IMR-90 (cell line): ENCODE measurements around the gene CTNND2. TPM values are rescaled to one million over a fixed set of nuclear protein-coding genes. Genes with fewer than 3 reads are reported as not detected.
"Not testable (repeated sequence)": the region's sequence is repeated elsewhere in the genome, so short reads cannot be mapped to it uniquely, and the experiment has no call there.

Experiments
- ATAC-seq: fragments of 200-7000 bp; cut with Tn5 transposase; 2 replicates; pipeline ENCODE4 v1.9.1; 2020; ENCODE audit warnings: low read depth, mild to moderate bottlenecking, moderate library complexity
- BruUV-seq: library from RNA; stranded (reverse); fragments of 400-500 nt; replicated peaks from 2 replicates; lab custom pipeline; 2021; lab: Mats Ljungman, UMichigan
- CTCF ChIA-PET: fragments of 300-600 bp; formaldehyde crosslinking; extraction: SDS; loops from one replicate; lab custom pipeline; 2021; ENCODE audit warnings: antibody characterized with exemption; lab: Yijun Ruan, JAX
- POLR2A ChIA-PET: fragments of 300-600 bp; sonication (Branson Sonifier 250); formaldehyde crosslinking; loops from one replicate; lab custom pipeline; 2022; ENCODE audit warnings: antibody characterized with exemption; ENCODE audit not compliant: unreplicated experiment; lab: Charles Lee
- DNase-seq: peaks from one replicate; pipeline ENCODE4 v3.0.0; 2013
- H2AFZ ChIP-seq: replicated peaks from 2 replicates; pipeline ENCODE3; 2013; ENCODE audit warnings: low read length, mild to moderate bottlenecking; ENCODE audit not compliant: poor library complexity
- H2AK5ac ChIP-seq: 2 replicates; pipeline ENCODE4 v1.6.1; 2013; ENCODE audit warnings: low read depth, low read length, inconsistent platforms
- H2AK9ac ChIP-seq: replicated peaks from 2 replicates; pipeline ENCODE3; 2013; ENCODE audit warnings: mild to moderate bottlenecking, low read depth, low read length, moderate library complexity; ENCODE audit not compliant: poor library complexity
- H2BK120ac ChIP-seq: 2 replicates; pipeline ENCODE4 v1.6.1; 2013; ENCODE audit warnings: low read depth, low read length, inconsistent platforms
- H2BK15ac ChIP-seq: 3 replicates; pipeline ENCODE4 v1.6.1; 2013; ENCODE audit warnings: low read depth, low read length, inconsistent platforms
- H2BK20ac ChIP-seq: 2 replicates; pipeline ENCODE4 v1.6.1; 2013; ENCODE audit warnings: low read depth, mild to moderate bottlenecking, inconsistent platforms, low read length, moderate library complexity
- H2BK5ac ChIP-seq: 2 replicates; pipeline ENCODE4 v1.6.1; 2013; ENCODE audit warnings: mild to moderate bottlenecking, low read depth, low read length, inconsistent platforms; ENCODE audit not compliant: poor library complexity, severe bottlenecking
- H3K14ac ChIP-seq: replicated peaks from 2 replicates; pipeline ENCODE4 v1.6.1; 2013; ENCODE audit warnings: low read depth, low read length, inconsistent platforms
- H3K18ac ChIP-seq: 2 replicates; pipeline ENCODE4 v1.6.1; 2013; ENCODE audit warnings: low read depth, low read length, control low read depth
- H3K23ac ChIP-seq: 2 replicates; pipeline ENCODE4 v1.6.1; 2013; ENCODE audit warnings: low read depth, low read length, inconsistent platforms
- H3K27ac ChIP-seq: 2 replicates; pipeline ENCODE4 v1.5.1; 2013; ENCODE audit warnings: mild to moderate bottlenecking, control low read depth, low read length; ENCODE audit not compliant: insufficient read depth
- H3K27me3 ChIP-seq: 2 replicates; pipeline ENCODE4 v1.6.1; 2013; ENCODE audit warnings: low read length; ENCODE audit not compliant: control insufficient read depth, insufficient read depth
- H3K36me3 ChIP-seq: 2 replicates; pipeline ENCODE4 v1.6.1; 2013; ENCODE audit warnings: low read length, mixed read lengths; ENCODE audit not compliant: control insufficient read depth, insufficient read depth
- H3K4ac ChIP-seq: 2 replicates; pipeline ENCODE4 v1.6.1; 2013; ENCODE audit warnings: low read depth, low read length, inconsistent platforms
- H3K4me1 ChIP-seq: 2 replicates; pipeline ENCODE4 v1.6.1; 2013; ENCODE audit warnings: low read length, mixed read lengths; ENCODE audit not compliant: control insufficient read depth, insufficient read depth
- H3K4me2 ChIP-seq: 2 replicates; pipeline ENCODE4 v1.6.1; 2013; ENCODE audit warnings: low read depth, mild to moderate bottlenecking, control low read depth, low read length, moderate library complexity
- H3K4me3 ChIP-seq: 2 replicates; pipeline ENCODE4 v1.5.1; 2013; ENCODE audit warnings: low read depth, mild to moderate bottlenecking, control low read depth, low read length, moderate library complexity; ENCODE audit not compliant: insufficient read depth
- H3K56ac ChIP-seq: 2 replicates; pipeline ENCODE4 v1.6.1; 2013; ENCODE audit warnings: low read length, inconsistent platforms; ENCODE audit not compliant: insufficient read depth; ENCODE audit errors: extremely low read depth
- H3K79me1 ChIP-seq, 2 experiments: 2 replicates each; pipeline ENCODE4 v1.6.1; 2013; ENCODE audit warnings: low read length in 2 of 2, inconsistent platforms in 1 of 2, low read depth in 1 of 2
- H3K9ac ChIP-seq: 2 replicates; pipeline ENCODE4 v1.6.1; 2013; ENCODE audit warnings: low read depth, low read length, control low read depth
- H3K9me1 ChIP-seq: 2 replicates; pipeline ENCODE4 v1.6.1; 2013; ENCODE audit warnings: low read length, inconsistent platforms; ENCODE audit not compliant: insufficient read depth
- H3K9me3 ChIP-seq: 2 replicates; pipeline ENCODE4 v1.6.1; 2013; ENCODE audit warnings: low read length; ENCODE audit not compliant: control insufficient read depth, insufficient read depth
- H4K20me1 ChIP-seq: 2 replicates; pipeline ENCODE4 v1.6.1; 2013; ENCODE audit warnings: low read length, inconsistent platforms; ENCODE audit not compliant: insufficient read depth
- H4K5ac ChIP-seq: 2 replicates; pipeline ENCODE4 v1.6.1; 2013; ENCODE audit warnings: mild to moderate bottlenecking, low read depth, low read length, control low read depth
- H4K8ac ChIP-seq, 2 experiments: 2 replicates each; pipeline ENCODE4 v1.6.1; 2013; ENCODE audit warnings: low read depth in 2 of 2, low read length in 2 of 2, control low read depth in 1 of 2, inconsistent platforms in 1 of 2
- H4K91ac ChIP-seq: 2 replicates; pipeline ENCODE4 v1.6.1; 2013; ENCODE audit warnings: low read depth, low read length, inconsistent platforms; ENCODE audit not compliant: insufficient read depth
- CEBPB ChIP-seq: IDR thresholded peaks from 2 replicates; pipeline ENCODE4 v1.6.1; 2012; ENCODE audit warnings: low read depth, low read length, improper control_type of control experiment
- FOS ChIP-seq: fragments of 150-350 bp; IDR thresholded peaks from 2 replicates; pipeline ENCODE4 v1.6.1; 2016; ENCODE audit warnings: low read depth, low read length
- MXI1 ChIP-seq: IDR thresholded peaks from 2 replicates; pipeline ENCODE4 v1.6.1; 2012; ENCODE audit warnings: low read depth, mild to moderate bottlenecking, low read length, moderate library complexity, borderline replicate concordance
- NFE2L2 ChIP-seq: fragments of 150-350 bp; IDR thresholded peaks from 2 replicates; pipeline ENCODE4 v1.6.1; 2016; ENCODE audit warnings: low read depth, mild to moderate bottlenecking, low read length
- RAD21 ChIP-seq: IDR thresholded peaks from 2 replicates; pipeline ENCODE4 v1.6.1; 2012; ENCODE audit warnings: low read length, improper control_type of control experiment
- RCOR1 ChIP-seq: IDR thresholded peaks from 2 replicates; pipeline ENCODE4 v1.6.1; 2012; ENCODE audit warnings: mild to moderate bottlenecking, low read length, improper control_type of control experiment; ENCODE audit not compliant: insufficient replicate concordance
- WGBS, 2 experiments: methylation state at CpG; one replicate each; pipeline versions ENCODE4 v1.1.5 to v1.1.7; 2013; ENCODE audit warnings: missing lambda C conversion rate in 2 of 2; ENCODE audit not compliant: insufficient read length in 1 of 2; ENCODE audit errors: extremely low coverage in 2 of 2; 5-methylcytosine and 5-hydroxymethylcytosine counted together
- dilution Hi-C: fragments of 300-500 bp; cut with HindIII; formaldehyde crosslinking; loops from one replicate; pipeline ENCODE4 v1.14.3; 2018; ENCODE audit warnings: low sequenced_read_pairs; ENCODE audit not compliant: unreplicated experiment
- in situ Hi-C: fragments of 300-500 bp; cut with MboI; formaldehyde crosslinking; loops from 3 replicates; pipeline ENCODE4 v1.14.3; 2019; ENCODE audit warnings: low sequenced_read_pairs, inconsistent platforms, mixed read lengths
- intact Hi-C: fragments of 100-400 bp; cut with micrococcal nuclease; formaldehyde crosslinking; loops from 2 replicates; pipeline ENCODE4 v1.10.0; 2022
- polyA plus RNA-seq, 3 experiments: library from polyadenylated mRNA; depleted of rRNA; stranded (reverse); fragments of >200 nt; gene quantifications; 2 replicates each; pipeline ENCODE4 v1.2.3, GENCODE V29; 2012; ENCODE audit warnings: low replicate concordance in 1 of 3
- total RNA-seq: library from RNA; depleted of rRNA; stranded (reverse); fragments of >200 nt; gene quantifications from 2 replicates; pipeline ENCODE4 v1.2.3, GENCODE V29; 2012
- TF ChIP-seq, protein P1 (sequence below): fragments of 150-350 bp; IDR thresholded peaks from 2 replicates; pipeline ENCODE4 v1.6.1; 2017; ENCODE audit warnings: mild to moderate bottlenecking, antibody characterized with exemption, low read length, low read depth

Gene CTNND2
- total and polyA plus RNA-seq, 2 of the 4 experiments (the other 2 are of a cell fraction), result not detected

DNA sequence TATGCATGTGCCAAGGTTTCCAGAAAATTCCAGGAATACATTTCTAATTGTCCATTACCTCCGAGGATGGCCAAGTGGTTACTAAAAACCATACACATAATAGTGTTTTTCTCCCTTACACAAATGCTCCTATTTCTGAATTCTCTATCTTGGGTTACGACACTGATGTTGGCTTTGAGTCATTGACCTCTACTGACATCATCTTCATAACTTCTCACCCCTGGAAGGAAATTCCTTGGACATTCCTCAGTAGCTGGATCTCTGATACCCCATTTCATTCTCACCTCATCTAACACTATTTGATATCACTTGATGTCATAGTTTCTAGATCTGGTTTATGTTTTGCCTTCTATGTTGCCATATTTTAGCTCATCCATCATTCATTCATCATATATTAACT is 287.2 kb downstream of the CTNND2 start:
- no peak for DNase-seq
- H3K4me2 ChIP-seq, result no peak overlapping the region
- no peak overlapping the region for H3K56ac ChIP-seq
- no peak overlapping the region for H3K4ac ChIP-seq
- intact Hi-C loops, result no loop called here
- ChIA-PET POLR2A (no interaction called here), CTCF (interaction anchor here (0.7 kb wide), 1 partner anchor 202 kb away, joined by 4 read pairs; no protein-coding TSS in a partner anchor)
- BruUV-seq, result no TSS peak
- in situ Hi-C loops, result no loop called here
- no peak overlapping the region for H3K9ac ChIP-seq
- H4K91ac ChIP-seq, result no peak overlapping the region
- no peaks in the 10 kb centered on the region for H3K27me3 ChIP-seq
- no peak overlapping the region for H2AK9ac ChIP-seq
- no peaks in the 10 kb centered on the region for H3K36me3 ChIP-seq
- H4K8ac ChIP-seq, result no peak overlapping the region
- no peak overlapping the region for H3K18ac ChIP-seq
- H3K9me1 ChIP-seq, result no peaks in the 10 kb centered on the region
- H2AK5ac ChIP-seq, result no peak overlapping the region
- dilution Hi-C loops, result no loop called here
- no peak overlapping the region for H2BK5ac ChIP-seq
- H3K14ac ChIP-seq, result no peak overlapping the region
- ATAC-seq, result no peak
- H3K9me3 ChIP-seq, result peaks cover 4% of the 10 kb centered on the region; the same call in 1 of the 2 replicates
- no peak overlapping the region for H2BK20ac ChIP-seq
- no peaks in the 10 kb centered on the region for H4K20me1 ChIP-seq
- no peak overlapping the region for H2BK120ac ChIP-seq
- H3K4me1 ChIP-seq, result no peaks in the 10 kb centered on the region
- H2AFZ ChIP-seq, result no peak overlapping the region
- H3K4me3 ChIP-seq, result no peak overlapping the region
- no CpG with 5 or more reads among the region's 2 CpGs for WGBS, 2 experiments
- no peak overlapping the region for H2BK15ac ChIP-seq
- H3K79me1 ChIP-seq, result no peaks in the 10 kb centered on the region
- H3K27ac ChIP-seq, result no peak overlapping the region
- no peak overlapping the region for H4K5ac ChIP-seq
- H3K23ac ChIP-seq, result no peak overlapping the region
- TF ChIP-seq, protein P1, sequence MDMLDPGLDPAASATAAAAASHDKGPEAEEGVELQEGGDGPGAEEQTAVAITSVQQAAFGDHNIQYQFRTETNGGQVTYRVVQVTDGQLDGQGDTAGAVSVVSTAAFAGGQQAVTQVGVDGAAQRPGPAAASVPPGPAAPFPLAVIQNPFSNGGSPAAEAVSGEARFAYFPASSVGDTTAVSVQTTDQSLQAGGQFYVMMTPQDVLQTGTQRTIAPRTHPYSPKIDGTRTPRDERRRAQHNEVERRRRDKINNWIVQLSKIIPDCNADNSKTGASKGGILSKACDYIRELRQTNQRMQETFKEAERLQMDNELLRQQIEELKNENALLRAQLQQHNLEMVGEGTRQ, result no peak
- TF ChIP-seq RCOR1 (no peak), FOS (no peak), CEBPB (no peak), RAD21 (no peak), MXI1 (no peak), NFE2L2 (no peak)

DNA sequence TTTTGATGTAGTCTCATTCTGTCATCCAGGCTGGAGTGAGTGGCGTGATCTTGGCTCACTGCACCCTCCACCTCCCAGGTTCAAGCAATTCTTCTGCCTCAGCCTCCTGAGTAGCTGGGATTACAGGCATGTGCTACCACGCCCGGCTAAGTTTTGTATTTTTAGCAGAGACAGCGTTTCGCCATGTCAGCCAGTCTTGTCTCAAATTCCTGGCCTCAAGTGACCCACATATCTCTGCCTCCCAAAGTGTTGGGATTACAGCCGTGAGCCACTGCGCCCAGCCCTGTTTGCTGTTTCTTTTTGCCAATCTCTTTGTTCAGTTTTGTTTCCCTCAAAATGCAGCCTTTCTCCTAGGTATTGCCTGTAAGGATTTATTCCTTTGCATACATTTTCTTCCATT is 287.6 kb downstream of the CTNND2 start:
- H2AK9ac ChIP-seq, dilution Hi-C loops, H3K23ac ChIP-seq, H4K20me1 ChIP-seq, H2AFZ ChIP-seq, in situ Hi-C loops, H3K9ac ChIP-seq, DNase-seq, H4K5ac ChIP-seq, H3K27me3 ChIP-seq, H4K91ac ChIP-seq, H2AK5ac ChIP-seq, H3K9me3 ChIP-seq, BruUV-seq, H3K9me1 ChIP-seq, H2BK20ac ChIP-seq, H4K8ac ChIP-seq, H2BK120ac ChIP-seq, H3K56ac ChIP-seq, H3K4me1 ChIP-seq, H3K36me3 ChIP-seq, H2BK5ac ChIP-seq, H3K4me2 ChIP-seq, H3K18ac ChIP-seq, CTCF ChIA-PET, H3K4ac ChIP-seq, H2BK15ac ChIP-seq, H3K79me1 ChIP-seq, H3K14ac ChIP-seq, H3K4me3 ChIP-seq, ATAC-seq, intact Hi-C loops, H3K27ac ChIP-seq, POLR2A ChIA-PET: not testable (repeated sequence)
- WGBS, 2 experiments, result 50% methylated on average over 2 of the region's 7 CpGs; no CpG with 5 or more reads in 1 of the 2 experiments
